ENCODE results near the gene KIF3A.

KIF3A gene

GRCh38 chr5:132659598-132660493 lies 77.5 kb downstream of the KIF3A start:
- DNase-seq, result no peak

- no peak for DNase-seq
These were observed 78.7 kb downstream of the KIF3A start for GRCh38 chr5:132658381-132659302.

GRCh38 chr5:132657676-132658380 lies 79.5 kb downstream of the KIF3A start, which contains the start of gene IL13:
Gene IL13, plus strand, starts transcription at chr5:132658173. Its CDS starts 14 bp downstream, at chr5:132658187.
- DNase-seq, result no peak

- no peak for DNase-seq
These were observed 80.5 kb downstream of the KIF3A start for GRCh38 chr5:132656774-132657355.

- peak; percentile 38 for DNase-seq
These were observed 81.2 kb downstream of the KIF3A start for GRCh38 chr5:132655821-132656773.

- no peak for DNase-seq
These were observed 83.6 kb downstream of the KIF3A start for GRCh38 chr5:132653716-132654115.

- no peak for DNase-seq
These were observed 85.4 kb downstream of the KIF3A start for GRCh38 chr5:132651838-132652469.

GRCh38 chr5:132648355-132648754 lies 89.0 kb downstream of the KIF3A start:
- no peak for DNase-seq

GRCh38 chr5:132647473-132647872 lies 89.9 kb downstream of the KIF3A start:
- no peak for DNase-seq

GRCh38 chr5:132646583-132647266 lies 90.6 kb downstream of the KIF3A start:
- DNase-seq, result no peak

- DNase-seq, result no peak
These were observed 93.2 kb downstream of the KIF3A start for GRCh38 chr5:132644177-132644576.
